ENCODE results near the gene KLK13.

- TF ChIP-seq CTCF (IDR thresholded peaks at IDR 0.05) (no peak), SMC3 (IDR thresholded peaks at IDR 0.05) (no peak), RCOR1 (IDR thresholded peaks at IDR 0.05; ENCODE audit: low read depth, low read length) (no peak), RARB (CRISPR knock-in tag; IDR thresholded peaks at IDR 0.05) (no peak), GATA3 (IDR thresholded peaks at IDR 0.05; ENCODE audit: borderline replicate concordance) (no peak), POLR2A (IDR thresholded peaks at IDR 0.05; ENCODE audit: low read length) (no peak), JUNB (IDR thresholded peaks at IDR 0.05) (no peak), BHLHE40 (IDR thresholded peaks at IDR 0.05; ENCODE audit: low read depth, low read length) (no peak), POLR2AphosphoS2 (conservative IDR thresholded peaks at IDR 0.05; ENCODE audit: low read length) (no peak)
- TF ChIP-seq, protein P1, sequence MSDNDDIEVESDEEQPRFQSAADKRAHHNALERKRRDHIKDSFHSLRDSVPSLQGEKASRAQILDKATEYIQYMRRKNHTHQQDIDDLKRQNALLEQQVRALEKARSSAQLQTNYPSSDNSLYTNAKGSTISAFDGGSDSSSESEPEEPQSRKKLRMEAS (IDR thresholded peaks at IDR 0.05): no peak
These were observed 26.2 kb upstream of the KLK13 start for GRCh38 chr19:51091126-51091525.

Data from A549 (cell line).